Stimulated activated memory B cell treated with anti-CD40 and anti-IgM and Interleukin-4, amounts not matched to agents 10 μg/mL and 1 μg/mL and 100 μg/mL, for 72 hours (primary cell): Measurements from ENCODE around the gene SRGAP1.
"Not testable (repeated sequence)": the region's sequence is repeated elsewhere in the genome, so short reads cannot be mapped to it uniquely, and the experiment has no call there.

Experiments
- ATAC-seq: fragments of 150-1000 bp; cut with Tn5 transposase; 2 replicates; pipeline ENCODE4 v1.10.0; 2021
- H3K27ac Mint-ChIP-seq: one replicate; pipeline ENCODE4 v1.8.0; 2022; ENCODE audit warnings: mild to moderate bottlenecking, mixed read lengths
- H3K27me3 Mint-ChIP-seq: one replicate; pipeline ENCODE4 v1.8.0; 2022; ENCODE audit warnings: mixed read lengths
- H3K36me3 Mint-ChIP-seq: one replicate; pipeline ENCODE4 v1.8.0; 2022; ENCODE audit warnings: mixed read lengths
- H3K4me1 Mint-ChIP-seq: one replicate; pipeline ENCODE4 v1.8.0; 2022; ENCODE audit warnings: mixed read lengths
- H3K4me3 Mint-ChIP-seq: one replicate; pipeline ENCODE4 v1.8.0; 2022; ENCODE audit warnings: mild to moderate bottlenecking, moderate library complexity, mixed read lengths
- H3K9me3 Mint-ChIP-seq: one replicate; pipeline ENCODE4 v1.8.0; 2022; ENCODE audit warnings: mixed read lengths

The SRGAP1 gene

GRCh38 chr12:64056741-64057140 lies 212.2 kb downstream of the SRGAP1 start:
- ATAC-seq, result no peak
- Mint-ChIP-seq H3K9me3 (peaks cover 5% of the 10 kb centered on the region), H3K27ac (no peak overlapping the region), H3K27me3 (no peaks in the 10 kb centered on the region), H3K4me3 (no peak overlapping the region), H3K36me3 (no peaks in the 10 kb centered on the region), H3K4me1 (no peaks in the 10 kb centered on the region)

- ATAC-seq, result no peak
- Mint-ChIP-seq H3K4me3 (no peak overlapping the region), H3K4me1 (no peaks in the 10 kb centered on the region), H3K27me3 (no peaks in the 10 kb centered on the region), H3K36me3 (no peaks in the 10 kb centered on the region), H3K9me3 (peaks cover 5% of the 10 kb centered on the region), H3K27ac (no peak overlapping the region)
These were observed 213.2 kb downstream of the SRGAP1 start for GRCh38 chr12:64057706-64058105.

GRCh38 chr12:64058541-64059265 lies 214.2 kb downstream of the SRGAP1 start:
- Mint-ChIP-seq H3K27me3 (no peaks in the 10 kb centered on the region), H3K4me3 (no peak overlapping the region), H3K36me3 (no peaks in the 10 kb centered on the region), H3K9me3 (peaks cover 5% of the 10 kb centered on the region), H3K4me1 (no peaks in the 10 kb centered on the region), H3K27ac (no peak overlapping the region)
- ATAC-seq, result no peak

GRCh38 chr12:64059685-64060084 lies 215.2 kb downstream of the SRGAP1 start:
- H3K27ac Mint-ChIP-seq, result no peak overlapping the region
- H3K4me3 Mint-ChIP-seq, result no peak overlapping the region
- no peaks in the 10 kb centered on the region for H3K4me1 Mint-ChIP-seq
- H3K36me3 Mint-ChIP-seq, result no peaks in the 10 kb centered on the region
- peaks cover 5% of the 10 kb centered on the region for H3K9me3 Mint-ChIP-seq
- no peak for ATAC-seq
- no peaks in the 10 kb centered on the region for H3K27me3 Mint-ChIP-seq

- Mint-ChIP-seq H3K4me3 (no peak overlapping the region), H3K36me3 (no peaks in the 10 kb centered on the region), H3K27me3 (no peaks in the 10 kb centered on the region), H3K27ac (no peak overlapping the region), H3K9me3 (no peaks in the 10 kb centered on the region), H3K4me1 (no peaks in the 10 kb centered on the region)
- no peak for ATAC-seq
These were observed 217.4 kb downstream of the SRGAP1 start for GRCh38 chr12:64061868-64062375.

- Mint-ChIP-seq H3K27me3 (no peaks in the 10 kb centered on the region), H3K9me3 (no peaks in the 10 kb centered on the region), H3K4me1 (no peaks in the 10 kb centered on the region), H3K27ac (no peak overlapping the region), H3K36me3 (no peaks in the 10 kb centered on the region), H3K4me3 (no peak overlapping the region)
- no peak for ATAC-seq
These were observed 218.6 kb downstream of the SRGAP1 start for GRCh38 chr12:64063121-64063520.

GRCh38 chr12:64064240-64064639 lies 219.7 kb downstream of the SRGAP1 start:
- Mint-ChIP-seq H3K27me3 (no peaks in the 10 kb centered on the region), H3K4me3 (no peak overlapping the region), H3K4me1 (no peaks in the 10 kb centered on the region), H3K27ac (no peak overlapping the region), H3K9me3 (no peaks in the 10 kb centered on the region), H3K36me3 (no peaks in the 10 kb centered on the region)
- no peak for ATAC-seq

- H3K4me1 Mint-ChIP-seq, result no peaks in the 10 kb centered on the region
These were observed 220.2 kb downstream of the SRGAP1 start for GRCh38 chr12:64064706-64065105.

GRCh38 chr12:64065881-64066451 lies 221.5 kb downstream of the SRGAP1 start:
- H3K9me3 Mint-ChIP-seq, result no peaks in the 10 kb centered on the region
- no peak overlapping the region for H3K4me3 Mint-ChIP-seq
- H3K4me1 Mint-ChIP-seq, result no peaks in the 10 kb centered on the region
- no peak for ATAC-seq
- no peaks in the 10 kb centered on the region for H3K27me3 Mint-ChIP-seq
- no peak overlapping the region for H3K27ac Mint-ChIP-seq
- H3K36me3 Mint-ChIP-seq, result no peaks in the 10 kb centered on the region

More at GRCh38 chr12:64064706-64065105, 220.2 kb downstream of the SRGAP1 start:
- no peak overlapping the region for H3K4me3 Mint-ChIP-seq
- no peak for ATAC-seq
- no peak overlapping the region for H3K27ac Mint-ChIP-seq
- no peaks in the 10 kb centered on the region for H3K36me3 Mint-ChIP-seq
- H3K9me3 Mint-ChIP-seq, result no peaks in the 10 kb centered on the region
- no peaks in the 10 kb centered on the region for H3K27me3 Mint-ChIP-seq

GRCh38 chr12:64066776-64067175 lies 222.3 kb downstream of the SRGAP1 start:
- Mint-ChIP-seq H3K4me1 (no peaks in the 10 kb centered on the region), H3K36me3 (no peaks in the 10 kb centered on the region), H3K27me3 (no peaks in the 10 kb centered on the region), H3K4me3 (no peak overlapping the region), H3K9me3 (no peaks in the 10 kb centered on the region), H3K27ac (no peak overlapping the region)
- no peak for ATAC-seq

- Mint-ChIP-seq H3K27ac (no peak overlapping the region), H3K9me3 (no peaks in the 10 kb centered on the region), H3K36me3 (no peaks in the 10 kb centered on the region), H3K4me1 (no peaks in the 10 kb centered on the region), H3K27me3 (no peaks in the 10 kb centered on the region), H3K4me3 (no peak overlapping the region)
- ATAC-seq, result no peak
These were observed 226.0 kb downstream of the SRGAP1 start for GRCh38 chr12:64070454-64070853.

GRCh38 chr12:64072916-64073575 lies 228.5 kb downstream of the SRGAP1 start:
- ATAC-seq, result no peak
- no peaks in the 10 kb centered on the region for H3K36me3 Mint-ChIP-seq

GRCh38 chr12:64076565-64076964 lies 232.1 kb downstream of the SRGAP1 start:
- H3K27me3 Mint-ChIP-seq, ATAC-seq, H3K9me3 Mint-ChIP-seq, H3K4me3 Mint-ChIP-seq, H3K36me3 Mint-ChIP-seq, H3K4me1 Mint-ChIP-seq, H3K27ac Mint-ChIP-seq: not testable (repeated sequence)

More at GRCh38 chr12:64072916-64073575, 228.5 kb downstream of the SRGAP1 start:
- Mint-ChIP-seq H3K27me3 (no peaks in the 10 kb centered on the region), H3K27ac (no peak overlapping the region), H3K9me3 (no peaks in the 10 kb centered on the region), H3K4me3 (no peak overlapping the region), H3K4me1 (no peaks in the 10 kb centered on the region)

- Mint-ChIP-seq H3K27ac (no peak overlapping the region), H3K4me3 (no peak overlapping the region), H3K9me3 (no peaks in the 10 kb centered on the region), H3K27me3 (no peaks in the 10 kb centered on the region), H3K36me3 (no peaks in the 10 kb centered on the region), H3K4me1 (no peaks in the 10 kb centered on the region)
- ATAC-seq, result no peak
These were observed 233.4 kb downstream of the SRGAP1 start for GRCh38 chr12:64077922-64078321.

GRCh38 chr12:64080319-64081007 lies 236.0 kb downstream of the SRGAP1 start:
- ATAC-seq, result no peak
- no peaks in the 10 kb centered on the region for H3K9me3 Mint-ChIP-seq
- H3K4me3 Mint-ChIP-seq, result no peak overlapping the region
- H3K27ac Mint-ChIP-seq, result no peak overlapping the region
- H3K4me1 Mint-ChIP-seq, result no peaks in the 10 kb centered on the region
- H3K27me3 Mint-ChIP-seq, result no peaks in the 10 kb centered on the region
- H3K36me3 Mint-ChIP-seq, result no peaks in the 10 kb centered on the region
